Measurements from ENCODE around the gene ZGLP1. TPM values are rescaled to one million over a fixed set of nuclear protein-coding genes. Genes with fewer than 3 reads are reported as not detected.

The ZGLP1 gene
- total and polyA plus RNA-seq, 2 of the 13 experiments (the other 11 are each of a cell fraction or from before 2014, with no cell fraction given), result 2.4 to 3.0 TPM

- peak; percentile 55; the same call in 1 of the 2 replicates for TF ChIP-seq ZC3H13 (CRISPR knock-in tag; IDR thresholded peaks at IDR 0.05)
- peak; percentile 22; the same call in 1 of the 2 replicates for TF ChIP-seq ZFX (CRISPR knock-in tag; IDR thresholded peaks at IDR 0.05; ENCODE audit: low read depth)
- 0 out of 2 replicates have a peak, but pooled peaks have one; percentile 4 for TF ChIP-seq ZNF761 (CRISPR knock-in tag; conservative IDR thresholded peaks at IDR 0.05)
- TF ChIP-seq ZFAT (CRISPR knock-in tag; conservative IDR thresholded peaks at IDR 0.05), result no peak
- TF ChIP-seq KAT7 (CRISPR knock-in tag; IDR thresholded peaks at IDR 0.05; ENCODE audit: borderline replicate concordance), result 0 out of 2 replicates have a peak, but pooled peaks have one; percentile 1
- TF ChIP-seq ZMYM2 (CRISPR knock-in tag; IDR thresholded peaks at IDR 0.05), result 0 out of 2 replicates have a peak, but pooled peaks have one; percentile 18
- 0 out of 2 replicates have a peak, but pooled peaks have one; percentile 7 for TF ChIP-seq RARA (CRISPR knock-in tag; IDR thresholded peaks at IDR 0.05)
- no peak for TF ChIP-seq ZBTB44 (CRISPR knock-in tag; IDR thresholded peaks at IDR 0.05)
- no peak for TF ChIP-seq CCAR2 (optimal IDR thresholded peaks at IDR 0.05; ENCODE audit: low read depth, low read length)
- no peak for TF ChIP-seq JUND (CRISPR knock-in tag; IDR thresholded peaks at IDR 0.05)
- TF ChIP-seq ZNF589 (CRISPR knock-in tag; conservative IDR thresholded peaks at IDR 0.05), result 0 out of 2 replicates have a peak, but pooled peaks have one; percentile 34
- TF ChIP-seq ZNF747 (CRISPR knock-in tag; IDR thresholded peaks at IDR 0.05; ENCODE audit: borderline replicate concordance), result 0 out of 2 replicates have a peak, but pooled peaks have one; percentile 25
- no peak for TF ChIP-seq TCF7 (IDR thresholded peaks at IDR 0.05; ENCODE audit: low read depth)
- no peak for TF ChIP-seq KIAA2018 (CRISPR knock-in tag; IDR thresholded peaks at IDR 0.05; ENCODE audit: borderline replicate concordance)
These were observed 17.9 kb downstream of the ZGLP1 start (continued) for GRCh38 chr19:10291554-10292205.

Data from HepG2 (cell line).